ENCODE results near the gene JAG1.

- TF ChIP-seq CTCF (IDR thresholded peaks at IDR 0.05) (no peak), POLR2A (IDR thresholded peaks at IDR 0.05) (no peak)
These were observed 6.8 kb upstream of the JAG1 start for GRCh38 chr20:10680571-10680970.
